Right renal pelvis (tissue), 4 donors: ENCODE data around the gene UQCRFS1. TPM values are rescaled to one million over a fixed set of nuclear protein-coding genes. Genes with fewer than 3 reads are reported as not detected.
"Not testable (repeated sequence)": the region's sequence is repeated elsewhere in the genome, so short reads cannot be mapped to it uniquely, and the experiment has no call there.

ENCODE experiments used
- DNase-seq, 4 donors: peaks; one replicate each; pipeline ENCODE4 v3.0.0-alpha.2; 2013; ENCODE audit warnings: low read depth in 4 of 4, low spot score in 3 of 4, missing footprints in 1 of 4
- polyA plus RNA-seq, 4 donors: library from polyadenylated mRNA; unstranded; fragments of 120-200 nt; gene quantifications; one replicate each; pipeline ENCODE4 v1.2.1, GENCODE V29; 2013; ENCODE audit not compliant: insufficient read length in 4 of 4

Gene UQCRFS1
- polyA plus RNA-seq, 4 donors = 33.0 to 37.9 (median 34.3) TPM

DNA sequence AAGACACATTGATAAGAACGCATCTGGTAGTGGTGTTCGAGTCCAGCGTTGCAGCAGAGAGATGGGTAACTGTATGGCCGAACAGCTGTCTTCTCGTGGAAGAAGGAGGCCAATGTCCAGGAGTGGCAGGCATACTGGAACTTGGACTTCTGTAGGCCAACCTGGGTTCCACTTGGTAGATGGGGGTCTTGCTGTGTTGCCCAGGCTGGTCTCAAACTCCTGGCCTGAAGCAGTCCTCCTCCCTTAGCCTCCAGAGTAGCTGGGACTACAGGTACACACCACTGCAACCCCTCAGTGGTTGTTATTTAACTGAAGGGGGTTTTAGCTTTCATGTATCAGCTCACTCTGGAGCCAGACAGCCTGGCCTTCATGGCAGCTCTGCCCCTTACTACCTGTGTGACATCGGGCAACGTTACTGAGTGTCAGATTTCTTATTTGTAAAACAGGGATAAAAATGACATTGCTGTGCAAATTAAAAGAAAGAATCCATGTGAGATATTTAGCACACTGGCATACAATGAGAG, 2.4 kb upstream of the UQCRFS1 start:
- DNase-seq = no peak

DNA sequence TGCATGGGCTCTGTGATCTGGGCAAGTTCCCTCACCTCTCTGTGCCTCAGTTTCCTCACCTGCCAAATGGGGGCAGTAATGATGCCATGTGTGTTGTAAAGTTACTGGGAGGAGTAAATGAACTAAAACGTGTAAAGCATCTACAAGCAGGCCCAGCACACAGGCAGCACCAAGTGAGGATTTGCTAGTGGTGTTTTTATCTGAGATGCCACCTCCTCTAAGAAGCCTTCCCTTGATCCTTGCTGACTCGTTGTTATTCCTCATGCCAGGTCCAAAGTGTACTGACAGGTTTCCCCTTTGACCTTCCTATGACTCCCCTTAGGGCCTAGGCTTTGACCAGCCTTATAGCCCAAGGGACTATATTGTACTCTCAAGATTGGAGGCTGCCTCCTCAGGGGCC, 1.5 kb upstream of the UQCRFS1 start:
- DNase-seq = no peak

DNA sequence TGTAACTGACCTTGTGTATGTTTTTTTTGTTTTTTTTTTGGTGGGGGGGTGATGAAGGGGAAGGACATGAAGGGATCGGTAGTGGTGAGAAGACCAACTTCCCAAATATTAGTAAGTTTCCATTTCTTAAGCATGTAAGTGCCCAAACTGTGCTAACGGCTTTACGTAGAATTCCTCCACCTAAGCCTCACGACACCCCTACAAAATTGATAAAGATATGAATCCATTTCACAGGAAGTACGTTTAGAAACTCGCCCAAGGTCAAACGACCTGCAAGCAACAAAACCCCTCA, 649 bp downstream of the UQCRFS1 start:
- no peak for DNase-seq

DNA sequence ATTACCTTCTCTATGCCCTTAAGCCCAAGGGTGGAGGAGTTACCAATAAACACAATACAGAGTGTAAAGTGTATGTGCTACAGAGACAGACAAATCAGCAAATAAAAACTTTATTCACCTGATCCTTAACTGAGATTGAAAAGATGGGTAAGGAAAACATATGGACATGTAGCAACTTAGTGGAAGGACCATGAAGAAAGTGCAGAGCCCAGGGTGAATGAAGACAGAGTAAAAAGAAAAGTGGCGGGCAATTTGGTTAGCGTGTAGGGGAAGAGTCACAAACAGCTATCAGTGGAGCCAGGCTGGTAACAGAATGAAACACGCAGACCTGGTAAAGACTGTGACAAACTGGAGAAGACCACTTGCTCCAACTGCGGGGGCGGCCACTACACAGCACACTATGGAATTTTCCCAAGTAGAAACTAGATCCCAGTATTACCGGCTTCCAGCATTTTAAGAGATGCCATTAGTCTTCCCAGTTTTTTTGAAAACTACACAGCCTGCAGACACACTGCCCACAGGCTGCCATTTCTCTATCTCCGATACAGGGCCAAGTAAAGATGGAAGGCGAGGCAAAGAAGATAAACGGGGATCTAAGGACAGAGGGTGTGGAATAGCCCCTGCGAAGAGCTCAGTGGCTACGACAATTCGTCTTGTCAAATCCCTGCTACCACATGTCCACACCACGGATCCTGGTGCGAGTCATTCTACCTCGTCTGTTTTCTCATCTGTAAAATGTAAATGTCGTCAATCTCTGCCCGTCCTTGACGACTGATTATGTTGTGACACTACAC, 1.2 kb downstream of the UQCRFS1 start:
- DNase-seq = no peak

DNA sequence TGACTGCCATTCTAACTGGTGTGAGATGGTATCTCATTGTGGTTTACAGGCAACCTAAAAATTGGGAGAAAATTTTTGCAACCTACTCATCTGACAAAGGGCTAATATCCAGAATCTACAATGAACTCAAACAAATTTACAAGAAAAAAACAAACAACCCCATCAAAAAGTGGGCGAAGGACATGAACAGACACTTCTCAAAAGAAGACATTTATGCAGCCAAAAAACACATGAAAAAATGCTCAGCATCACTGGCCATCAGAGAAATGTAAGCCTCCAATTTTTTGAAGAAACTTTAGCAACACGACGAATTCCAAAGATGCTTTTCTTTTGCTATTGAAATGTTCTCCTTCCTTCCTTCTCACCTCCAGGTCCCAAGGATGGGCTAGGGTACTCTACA, 1.9 kb downstream of the UQCRFS1 start:
- not testable (repeated sequence) for DNase-seq

DNA sequence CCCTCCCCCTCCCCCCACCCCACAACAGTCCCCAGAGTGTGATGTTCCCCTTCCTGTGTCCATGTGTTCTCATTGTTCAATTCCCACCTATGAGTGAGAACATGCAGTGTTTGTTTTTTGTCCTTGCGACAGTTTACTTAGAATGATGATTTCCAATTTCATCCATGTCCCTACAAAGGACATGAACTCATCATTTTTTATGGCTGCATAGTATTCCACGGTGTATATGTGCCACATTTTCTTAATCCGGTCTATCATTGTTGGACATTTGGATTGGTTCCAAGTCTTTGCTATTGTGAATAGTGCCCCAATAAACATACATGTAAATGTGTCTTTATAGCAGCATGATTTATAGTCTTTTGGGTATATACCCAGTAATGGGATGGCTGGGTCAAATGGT, 2.4 kb downstream of the UQCRFS1 start:
- DNase-seq = not testable (repeated sequence)

DNA sequence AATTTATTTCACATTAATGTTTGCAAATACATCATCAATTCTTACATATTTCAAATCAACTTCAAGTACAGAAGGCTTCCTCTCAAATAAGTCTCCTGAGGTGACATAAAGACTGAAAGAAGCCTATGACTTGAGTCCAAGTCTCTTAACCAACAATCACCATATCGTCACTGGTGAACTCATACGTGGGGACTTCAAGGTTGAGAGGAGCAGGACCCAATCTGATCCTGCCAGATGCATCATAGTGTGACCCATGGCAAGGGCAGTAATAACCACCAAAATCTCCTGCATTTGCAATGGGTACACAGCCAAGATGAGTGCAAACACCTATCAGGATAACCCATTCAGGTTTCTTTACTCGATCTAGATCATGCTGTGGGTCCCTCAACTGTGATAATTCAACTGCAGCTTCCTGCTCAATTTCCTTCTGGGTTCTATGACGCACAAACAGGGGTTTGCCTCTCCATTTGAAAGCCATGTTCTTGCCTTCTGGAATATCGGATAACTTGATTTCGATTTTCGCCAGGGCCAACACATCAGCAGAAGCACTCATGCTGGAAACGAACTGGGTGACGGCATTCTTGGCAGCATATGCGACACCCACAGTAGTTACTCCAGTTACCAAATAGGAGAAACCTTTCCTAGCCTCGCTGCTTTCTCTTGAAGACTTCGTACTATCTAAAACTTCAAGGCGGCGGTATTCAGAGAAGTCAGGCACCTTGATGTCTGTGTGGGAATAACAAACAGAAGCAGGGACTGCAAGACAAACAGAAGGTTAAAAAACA, 5.4 kb downstream of the UQCRFS1 start:
- DNase-seq = not testable (repeated sequence)

DNA sequence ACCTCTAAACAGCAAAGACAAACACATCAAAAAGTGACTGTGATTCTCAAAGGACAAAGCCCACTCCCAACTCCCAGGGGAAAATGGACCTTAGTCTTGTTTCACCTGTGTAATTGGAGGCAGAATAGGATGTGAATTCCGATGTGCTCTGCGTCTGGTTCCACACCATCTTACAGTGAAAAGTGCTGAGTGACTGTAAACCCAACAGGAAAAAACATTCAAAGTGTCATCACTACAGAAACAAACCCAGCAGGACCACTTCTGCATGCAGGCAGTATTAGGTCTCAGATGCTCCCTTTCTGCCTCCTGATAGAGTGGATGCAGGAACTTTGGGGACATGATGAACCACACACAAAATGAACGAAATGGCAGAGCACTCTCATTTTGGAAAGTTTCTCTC, 6.5 kb downstream of the UQCRFS1 start:
- DNase-seq = no peak

DNA sequence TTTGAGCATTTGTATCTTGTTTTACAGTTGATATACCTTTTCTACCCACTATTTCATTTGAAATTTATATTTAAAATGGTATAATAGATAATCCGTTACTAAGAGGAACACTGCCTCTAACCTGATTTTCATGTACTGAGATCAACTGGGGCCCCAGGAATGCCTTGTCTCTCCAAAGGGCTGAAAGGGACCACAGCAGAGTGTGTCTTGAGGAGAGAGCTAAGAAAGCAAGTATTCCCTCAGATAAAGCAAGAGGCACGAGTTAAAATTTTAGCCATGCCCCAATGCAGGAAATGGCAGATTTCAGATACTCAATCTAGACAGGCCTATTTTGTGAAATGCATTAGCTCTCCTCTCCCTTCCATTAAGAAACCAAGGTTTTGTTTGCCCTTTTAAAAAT, 10.7 kb downstream of the UQCRFS1 start:
- no peak for DNase-seq

DNA sequence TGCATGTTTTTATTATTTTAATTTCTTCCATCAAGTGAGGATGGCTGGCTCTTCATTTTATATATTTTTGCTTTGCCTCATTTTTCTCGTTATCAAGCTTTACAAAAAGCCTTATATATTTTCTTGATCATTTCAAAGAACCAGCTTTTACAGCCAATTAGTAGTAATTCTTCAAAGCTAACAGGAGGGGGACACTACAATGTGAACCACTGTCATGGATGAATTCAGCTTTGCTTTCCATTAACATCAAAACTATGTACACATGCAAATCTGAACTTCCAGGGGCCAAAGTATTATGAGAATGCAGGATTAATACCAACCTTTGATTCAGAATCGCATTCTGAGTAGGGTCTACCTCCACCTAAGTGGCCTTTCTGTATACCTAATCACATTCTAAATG, 11.1 kb downstream of the UQCRFS1 start:
- no peak for DNase-seq

DNA sequence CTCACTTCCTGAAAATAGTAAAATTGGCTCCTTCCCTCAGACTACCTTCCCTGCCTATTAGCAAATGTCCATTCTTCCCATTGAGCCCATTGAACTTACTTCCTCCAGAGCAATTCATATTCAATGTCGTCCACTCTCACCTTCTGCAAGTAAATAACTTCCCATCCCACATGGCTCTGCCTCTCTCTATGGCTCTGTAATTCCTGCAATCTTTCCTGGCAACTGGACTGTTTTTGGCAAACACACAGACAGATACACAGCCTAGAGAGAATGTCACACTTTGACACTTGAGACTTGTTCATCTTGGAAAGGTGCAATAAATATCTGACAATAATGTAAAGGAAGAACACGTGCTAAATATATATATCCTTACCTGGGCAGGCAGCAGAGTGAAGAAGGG, 18.3 kb downstream of the UQCRFS1 start:
- no peak for DNase-seq

DNA sequence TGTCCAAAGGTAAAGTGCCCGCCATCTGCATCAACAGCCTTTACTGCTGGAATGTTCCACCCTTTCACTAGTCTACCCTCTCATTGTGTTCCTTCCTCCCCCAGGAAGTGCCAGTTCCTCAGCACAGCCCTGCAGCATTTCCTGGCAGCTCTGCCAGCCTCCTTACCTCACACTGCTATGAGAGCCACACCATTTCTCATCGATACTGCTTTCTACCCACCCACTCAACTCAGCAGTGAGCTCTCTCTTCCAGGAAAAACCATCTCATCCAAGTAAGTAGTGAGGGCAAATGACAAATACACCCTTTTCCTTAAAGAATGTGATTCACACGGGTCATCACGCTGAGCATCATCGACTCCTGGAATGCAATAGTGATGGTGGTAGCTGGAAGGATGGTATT, 19.8 kb downstream of the UQCRFS1 start:
- DNase-seq = no peak

DNA sequence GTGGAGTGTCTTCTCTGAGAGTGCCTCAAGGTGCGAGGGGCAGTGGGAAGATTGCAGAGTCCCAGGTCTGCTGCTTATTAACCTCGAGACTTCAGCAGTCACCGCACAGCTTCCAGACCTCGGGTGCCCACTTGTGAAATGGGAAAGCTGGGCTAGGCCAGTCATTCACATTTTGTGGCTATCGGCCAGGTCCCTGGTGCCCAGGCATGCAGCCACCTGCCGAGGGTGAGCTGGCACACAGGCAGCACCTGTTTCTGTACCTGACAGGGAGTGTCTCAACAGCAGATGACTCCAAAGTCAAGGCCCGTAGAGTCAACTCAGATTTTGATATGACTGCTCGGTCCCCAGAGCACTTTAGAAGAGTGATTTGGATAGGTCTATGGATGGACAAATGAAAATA, 21.9 kb downstream of the UQCRFS1 start:
- DNase-seq = no peak

DNA sequence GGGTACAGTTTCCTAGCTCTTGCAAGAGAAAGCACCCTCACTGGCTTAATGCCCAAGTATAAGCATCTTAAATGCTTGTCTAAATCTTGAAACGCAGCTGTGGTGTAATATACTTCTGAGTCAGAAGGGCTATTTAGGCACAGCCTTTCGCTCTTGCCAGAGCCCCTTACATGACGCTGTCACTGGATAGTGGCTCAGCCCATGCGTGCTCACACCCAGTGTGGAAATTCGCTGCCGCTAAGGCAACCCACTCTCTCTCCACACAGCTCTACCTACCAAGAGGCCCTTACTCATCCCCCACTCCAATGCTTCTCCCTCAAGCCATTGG, 24.0 kb downstream of the UQCRFS1 start:
- no peak for DNase-seq

DNA sequence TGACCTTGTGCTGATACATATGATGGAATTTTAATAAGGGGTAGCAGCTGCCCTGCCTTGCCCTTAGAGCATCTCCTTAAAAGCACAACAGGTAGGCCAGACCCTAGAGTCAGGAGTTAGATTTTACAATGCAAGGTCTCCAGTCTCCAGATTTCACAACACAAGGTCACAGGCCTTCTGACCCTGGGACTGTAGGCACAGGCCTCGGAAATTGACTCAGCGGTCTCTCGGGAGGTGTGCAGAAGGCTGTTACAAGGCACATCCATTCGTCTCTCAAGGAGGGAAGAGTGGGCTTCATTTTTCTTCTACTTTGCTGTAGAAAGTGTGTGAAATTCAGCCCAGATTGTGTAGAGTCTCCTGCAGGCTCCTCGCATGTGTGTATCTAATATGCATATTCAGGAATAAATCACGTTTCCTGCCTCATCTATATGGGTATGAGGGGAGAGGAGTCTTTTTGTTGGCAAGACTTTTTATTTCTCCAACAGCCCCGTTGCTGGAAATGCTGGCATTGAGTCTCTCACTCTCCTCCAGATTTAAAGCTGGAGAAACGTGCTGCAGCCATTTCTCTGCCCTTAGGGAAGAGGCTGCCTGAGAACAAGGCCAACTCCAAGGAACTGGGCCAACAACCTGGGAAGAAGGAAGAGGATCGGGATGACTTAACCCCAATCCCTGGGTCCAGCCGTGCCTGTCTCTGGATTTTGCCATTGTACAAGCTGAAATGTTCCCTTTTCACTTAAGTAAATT, 24.5 kb downstream of the UQCRFS1 start:
- DNase-seq = no peak

DNA sequence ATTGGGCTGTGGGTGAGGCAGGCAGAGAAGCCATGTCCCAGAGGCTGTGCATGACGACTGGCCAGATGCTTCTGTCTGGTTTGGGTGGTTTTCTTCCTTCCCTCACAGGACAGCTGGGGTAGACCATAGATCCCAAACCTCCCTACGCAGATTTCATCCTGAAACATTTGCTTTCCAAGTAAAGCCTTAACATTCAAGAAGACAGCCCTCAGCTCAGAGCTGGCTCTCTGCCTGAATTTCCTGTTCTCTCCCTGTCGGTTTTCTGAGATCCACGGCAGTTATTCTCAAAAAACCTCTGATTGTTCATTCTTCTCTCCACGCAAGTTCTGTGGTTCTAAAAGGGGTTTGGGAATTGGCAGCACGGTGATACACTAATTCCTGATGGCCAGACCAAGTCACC, 25.3 kb downstream of the UQCRFS1 start:
- no peak for DNase-seq

DNA sequence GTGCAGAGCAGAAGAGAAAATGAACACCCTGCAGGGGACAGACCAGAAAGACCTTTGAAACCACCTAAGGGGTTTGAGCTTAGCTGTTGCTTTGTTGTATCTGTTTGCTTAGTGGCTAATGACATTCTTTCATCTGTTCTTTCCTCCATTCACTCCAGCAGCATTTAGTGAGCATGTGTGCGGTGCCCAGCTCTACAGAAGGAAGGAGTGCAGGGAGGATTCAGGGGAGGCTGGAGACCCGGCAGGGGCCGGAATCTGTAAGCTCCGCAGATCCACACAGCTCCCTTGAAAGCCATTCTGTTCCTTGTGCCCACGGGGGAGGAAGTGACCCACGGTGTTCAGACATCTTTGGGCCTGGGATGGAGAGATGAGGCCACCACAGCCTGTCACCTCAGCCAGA, 27.5 kb downstream of the UQCRFS1 start:
- no peak for DNase-seq

DNA sequence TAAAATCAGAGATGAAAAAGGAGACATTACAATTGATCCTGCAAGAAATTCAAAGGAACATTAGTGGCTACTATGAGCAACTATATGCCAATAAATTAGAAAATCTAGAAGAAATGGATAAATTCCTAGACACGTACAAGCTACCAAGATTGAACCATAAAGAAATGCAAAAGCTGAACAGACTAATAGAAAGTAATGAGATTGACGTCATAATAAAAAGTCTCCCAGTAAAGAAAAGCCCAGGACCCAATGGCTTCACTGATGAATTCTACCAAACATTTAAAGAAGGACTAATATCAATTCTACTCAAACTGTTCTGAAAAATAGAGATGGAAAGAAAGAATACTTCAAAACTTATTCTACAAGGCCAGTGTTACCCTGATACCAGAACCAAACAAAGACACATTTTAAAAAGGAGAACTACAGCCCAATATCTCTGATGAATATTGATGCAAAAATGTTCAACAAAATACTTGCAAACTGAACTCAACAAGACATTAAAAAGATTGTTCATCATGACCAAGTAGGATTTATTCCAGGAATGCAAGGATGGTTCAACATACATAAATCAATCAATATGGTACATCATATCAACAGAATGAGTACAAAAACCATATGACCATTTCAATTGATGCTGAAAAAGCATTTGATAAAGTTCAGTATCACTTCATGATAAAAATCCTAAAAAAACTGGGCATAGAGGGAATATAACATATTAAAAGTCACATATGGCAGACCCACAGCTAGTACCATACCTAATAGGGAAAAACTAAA, 35.8 kb downstream of the UQCRFS1 start:
- DNase-seq = no peak

DNA sequence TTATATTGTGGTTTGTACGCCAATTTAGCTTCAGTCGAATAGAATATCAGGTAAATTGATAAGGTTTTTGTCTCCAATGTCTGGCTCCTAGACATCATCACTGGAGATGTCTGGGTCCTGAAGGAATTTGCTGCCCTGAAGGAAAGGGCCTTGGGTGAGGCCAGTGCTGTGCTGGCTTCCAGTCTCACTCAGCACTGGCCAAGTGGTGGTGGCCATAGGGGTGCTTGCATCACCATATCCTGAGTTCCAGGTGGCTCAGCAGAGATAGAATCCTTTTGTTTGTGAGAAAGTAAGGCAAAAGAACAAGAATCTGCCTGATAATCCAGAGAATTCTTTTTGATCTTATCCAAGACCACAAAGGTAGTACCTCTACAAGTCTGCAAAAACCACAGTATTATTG, 39.1 kb downstream of the UQCRFS1 start:
- DNase-seq = no peak

DNA sequence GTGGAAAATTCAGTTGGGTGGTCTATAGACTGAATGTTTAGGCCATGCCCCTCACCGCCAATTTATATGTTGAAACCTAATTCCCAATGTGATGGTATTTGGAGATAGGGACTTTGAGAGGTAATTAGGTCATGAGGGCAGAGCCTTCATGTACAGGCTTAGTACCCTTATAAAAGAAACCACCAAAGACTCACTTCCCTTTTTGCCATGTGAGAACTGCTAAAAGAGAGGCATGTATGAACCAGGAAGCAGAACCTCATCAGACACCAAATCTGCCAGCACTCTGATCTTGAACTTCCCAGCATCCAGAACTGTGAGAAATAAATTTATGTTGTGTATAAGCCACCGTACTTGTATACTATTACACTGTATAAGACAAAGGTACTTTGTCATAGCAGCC, 40.6 kb downstream of the UQCRFS1 start:
- DNase-seq = no peak

DNA sequence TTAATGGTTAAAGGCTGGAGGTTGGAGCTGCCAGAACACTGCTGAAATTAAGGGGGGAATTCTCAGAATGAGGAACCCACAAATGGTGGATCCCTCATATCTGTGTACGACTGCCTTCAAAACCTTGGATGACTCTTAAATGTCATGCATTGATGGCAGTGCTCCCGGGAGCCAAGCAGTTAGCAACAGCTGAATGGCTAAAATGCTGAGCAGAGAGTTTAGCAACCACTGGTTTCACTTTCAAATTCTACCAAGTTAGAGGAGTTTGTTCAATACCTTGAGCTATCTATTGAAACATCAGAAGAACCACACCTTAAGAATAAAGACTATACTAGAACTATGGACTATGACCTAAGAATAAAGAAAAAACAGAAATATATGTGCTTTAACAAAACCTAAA, 41.4 kb downstream of the UQCRFS1 start:
- DNase-seq = no peak
